HPDE6-E6E7 (cell line): ENCODE data around the gene ZFR.

Experiments used
- DNase-seq: peaks from one replicate; pipeline ENCODE4 v3.0.0; 2011; ENCODE audit warnings: missing footprints; ENCODE audit errors: extremely low spot score

ZFR gene

GRCh38 chr5:32360906-32361305 is 83.6 kb downstream of the ZFR start:
- no peak for DNase-seq

GRCh38 chr5:32358611-32359010 is 85.9 kb downstream of the ZFR start:
- DNase-seq: no peak

GRCh38 chr5:32357658-32358057 is 86.9 kb downstream of the ZFR start:
- DNase-seq: no peak

GRCh38 chr5:32355686-32356085 is 88.9 kb downstream of the ZFR start:
- DNase-seq: no peak

- no peak for DNase-seq
Observed at GRCh38 chr5:32353420-32353819, 91.1 kb downstream of the ZFR start.

- DNase-seq: no peak
Observed at GRCh38 chr5:32352685-32353084, 91.9 kb downstream of the ZFR start.

- DNase-seq: no peak
Observed at GRCh38 chr5:32346869-32347268, 97.7 kb downstream of the ZFR start.

- DNase-seq: no peak
Observed at GRCh38 chr5:32343058-32343672, 101.4 kb downstream of the ZFR start.

GRCh38 chr5:32342656-32343055 is 101.9 kb downstream of the ZFR start:
- no peak for DNase-seq

- no peak for DNase-seq
Observed at GRCh38 chr5:32339878-32340277, 104.7 kb downstream of the ZFR start.

GRCh38 chr5:32339198-32339597 is 105.3 kb downstream of the ZFR start:
- DNase-seq: no peak

GRCh38 chr5:32332966-32333365 is 111.6 kb downstream of the ZFR start:
- DNase-seq: no peak

- DNase-seq: no peak
Observed at GRCh38 chr5:32332361-32332760, 112.2 kb downstream of the ZFR start.

- DNase-seq: no peak
Observed at GRCh38 chr5:32331935-32332274, 112.6 kb downstream of the ZFR start.

GRCh38 chr5:32331217-32331934 is 113.2 kb downstream of the ZFR start:
- DNase-seq: no peak

- no peak for DNase-seq
Observed at GRCh38 chr5:32330126-32330971, 114.2 kb downstream of the ZFR start.

GRCh38 chr5:32329395-32329834 is 115.1 kb downstream of the ZFR start:
- DNase-seq: peak; percentile 56

GRCh38 chr5:32326216-32326772 is 118.2 kb downstream of the ZFR start:
- no peak for DNase-seq

- no peak for DNase-seq
Observed at GRCh38 chr5:32325616-32326015, 118.9 kb downstream of the ZFR start.

- peak; percentile 33 for DNase-seq
Observed at GRCh38 chr5:32325062-32325461, 119.5 kb downstream of the ZFR start.

GRCh38 chr5:32323741-32324140 is 120.8 kb downstream of the ZFR start:
- DNase-seq: no peak

GRCh38 chr5:32322882-32323281 is 121.7 kb downstream of the ZFR start:
- DNase-seq: no peak
